Heart left ventricle (tissue), 13 donors: ENCODE measurements around the gene SPPL3.

Experiments
- POLR2A ChIP-seq, 2 donors: fragments of 450-650 bp; IDR thresholded peaks; one replicate each; pipeline ENCODE4 v1.6.1; 2017; ENCODE audit warnings: antibody characterized with exemption in 2 of 2, mild to moderate bottlenecking in 2 of 2, moderate library complexity in 2 of 2
- TF ChIP-seq, protein P1 (sequence below), 12 donors: fragments of 200-600 bp; sonication (generic) in 4 of 12; IDR thresholded peaks; one replicate each; pipeline versions ENCODE4 v1.5.0 to v1.8.0; 2018 to 2022; ENCODE audit warnings: antibody characterized with exemption in 12 of 12, mild to moderate bottlenecking in 5 of 12
- donor health status: ischemic (EF 13 %, LVEDD 7.1; RV severe dilation, severe dysfunction).
- donor health status: DM: no; HTN: yes; CAD: no.
- donor health status: DM: no; HTN: no; CAD: no.
- donor health status: ischemic (EF 25% LVEDD 6.9; RV normal size, moderate dysfunction).
- donor health status: ischemic (EF 25% LVEDD 5.7; RV mildly dilated, moderate dysfunction).
- donor health status: ischemic (EF 35%, LVEDD 5.7; RV mildly dilated, moderate dysfunction).
- donor health status: nonischemic (EF 11% LVEDD 7.7; RV severe dilation, severe dysfunction).
- donor health status: DM: yes; HTN: yes; CAD: no.
- donor health status: PGD.
- donor health status: ischemic (EF 29% LVEDD 5.4; RV normal size, mild dysfunction).
- donor health status: nonischemic (EF 23%, LVEDD 6.1; RV moderate dilation, normal function).

DNA sequence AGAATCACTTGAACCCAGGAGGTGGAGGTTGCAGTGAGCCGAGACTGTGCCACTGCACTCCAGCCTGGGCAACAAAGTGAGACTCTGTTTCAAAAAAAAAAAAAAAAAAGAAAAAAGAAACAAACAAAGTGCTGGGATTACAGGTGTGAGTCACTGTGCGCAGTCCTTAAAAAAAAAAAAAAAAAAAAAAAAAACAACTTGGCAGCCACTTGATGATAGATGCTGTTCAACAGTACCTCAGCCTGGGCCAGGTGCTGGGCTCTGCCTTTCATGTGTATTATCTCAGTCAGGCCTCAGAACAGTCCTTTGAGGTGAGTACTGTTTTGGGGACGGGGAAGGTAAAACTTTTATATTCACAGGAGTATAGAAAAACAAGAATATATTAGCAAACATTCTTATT is 169.0 kb downstream of the SPPL3 start:
- TF ChIP-seq, protein P1, sequence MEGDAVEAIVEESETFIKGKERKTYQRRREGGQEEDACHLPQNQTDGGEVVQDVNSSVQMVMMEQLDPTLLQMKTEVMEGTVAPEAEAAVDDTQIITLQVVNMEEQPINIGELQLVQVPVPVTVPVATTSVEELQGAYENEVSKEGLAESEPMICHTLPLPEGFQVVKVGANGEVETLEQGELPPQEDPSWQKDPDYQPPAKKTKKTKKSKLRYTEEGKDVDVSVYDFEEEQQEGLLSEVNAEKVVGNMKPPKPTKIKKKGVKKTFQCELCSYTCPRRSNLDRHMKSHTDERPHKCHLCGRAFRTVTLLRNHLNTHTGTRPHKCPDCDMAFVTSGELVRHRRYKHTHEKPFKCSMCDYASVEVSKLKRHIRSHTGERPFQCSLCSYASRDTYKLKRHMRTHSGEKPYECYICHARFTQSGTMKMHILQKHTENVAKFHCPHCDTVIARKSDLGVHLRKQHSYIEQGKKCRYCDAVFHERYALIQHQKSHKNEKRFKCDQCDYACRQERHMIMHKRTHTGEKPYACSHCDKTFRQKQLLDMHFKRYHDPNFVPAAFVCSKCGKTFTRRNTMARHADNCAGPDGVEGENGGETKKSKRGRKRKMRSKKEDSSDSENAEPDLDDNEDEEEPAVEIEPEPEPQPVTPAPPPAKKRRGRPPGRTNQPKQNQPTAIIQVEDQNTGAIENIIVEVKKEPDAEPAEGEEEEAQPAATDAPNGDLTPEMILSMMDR (IDR thresholded peaks at IDR 0.05), result no peak
- TF ChIP-seq POLR2A (IDR thresholded peaks at IDR 0.05), result no peak
